Measurements from ENCODE around the gene IRF8.

GRCh38 chr16:85955566-85955965 is 56.6 kb downstream of the IRF8 start:
- TF ChIP-seq, protein P1, sequence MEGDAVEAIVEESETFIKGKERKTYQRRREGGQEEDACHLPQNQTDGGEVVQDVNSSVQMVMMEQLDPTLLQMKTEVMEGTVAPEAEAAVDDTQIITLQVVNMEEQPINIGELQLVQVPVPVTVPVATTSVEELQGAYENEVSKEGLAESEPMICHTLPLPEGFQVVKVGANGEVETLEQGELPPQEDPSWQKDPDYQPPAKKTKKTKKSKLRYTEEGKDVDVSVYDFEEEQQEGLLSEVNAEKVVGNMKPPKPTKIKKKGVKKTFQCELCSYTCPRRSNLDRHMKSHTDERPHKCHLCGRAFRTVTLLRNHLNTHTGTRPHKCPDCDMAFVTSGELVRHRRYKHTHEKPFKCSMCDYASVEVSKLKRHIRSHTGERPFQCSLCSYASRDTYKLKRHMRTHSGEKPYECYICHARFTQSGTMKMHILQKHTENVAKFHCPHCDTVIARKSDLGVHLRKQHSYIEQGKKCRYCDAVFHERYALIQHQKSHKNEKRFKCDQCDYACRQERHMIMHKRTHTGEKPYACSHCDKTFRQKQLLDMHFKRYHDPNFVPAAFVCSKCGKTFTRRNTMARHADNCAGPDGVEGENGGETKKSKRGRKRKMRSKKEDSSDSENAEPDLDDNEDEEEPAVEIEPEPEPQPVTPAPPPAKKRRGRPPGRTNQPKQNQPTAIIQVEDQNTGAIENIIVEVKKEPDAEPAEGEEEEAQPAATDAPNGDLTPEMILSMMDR (IDR thresholded peaks at IDR 0.05 in 4 of 5, conservative IDR thresholded peaks at IDR 0.05 in 1 of 5) = no peak
- no peak for TF ChIP-seq POLR2A (IDR thresholded peaks at IDR 0.05)

Data from gastrocnemius medialis (tissue), 4 donors.